SK-N-SH (cell line): ENCODE measurements around the gene CEP126. TPM values are rescaled to one million over a fixed set of nuclear protein-coding genes. Genes with fewer than 3 reads are reported as not detected.
"Not testable (repeated sequence)": the region's sequence is repeated elsewhere in the genome, so short reads cannot be mapped to it uniquely, and the experiment has no call there.

Experiments
- CTCF ChIA-PET: fragments of 300-600, 350-600 bp; formaldehyde crosslinking; extraction: SDS; loops from one replicate; lab custom pipeline; 2021; lab: Yijun Ruan, JAX
- POLR2A ChIA-PET: fragments of 350-600 bp; sonication (Branson Sonifier 250); formaldehyde crosslinking; extraction: SDS; loops from one replicate; lab custom pipeline; 2020; ENCODE audit warnings: antibody characterized with exemption, inconsistent platforms; lab: Yijun Ruan, JAX
- DNase-seq: peaks from one replicate; pipeline ENCODE4 v3.0.0; 2012
- H2AFZ ChIP-seq: fragments of 200-600 bp; sonication (generic); 2 replicates; pipeline ENCODE4 v1.8.1; 2016; ENCODE audit warnings: antibody characterized with exemption, mild to moderate bottlenecking, low read depth
- H3F3A ChIP-seq: fragments of 200-600 bp; sonication (generic); replicated peaks from 2 replicates; pipeline ENCODE3; 2016; ENCODE audit warnings: antibody characterized with exemption, mild to moderate bottlenecking; ENCODE audit not compliant: insufficient read depth
- H3K27ac ChIP-seq, 2 experiments: fragments of 200-500 bp in 1 of 2; fragments of 200-600 bp in 1 of 2; sonication (Bioruptor generic) in 1 of 2; sonication (generic), shearing (Covaris generic) in 1 of 2; 2 replicates each; pipeline versions ENCODE4 v1.5.1 to v1.6.1; 2014 to 2016; ENCODE audit warnings: low read depth in 2 of 2, inconsistent platforms in 1 of 2, low read length in 1 of 2, mild to moderate bottlenecking in 1 of 2, mixed read lengths in 1 of 2
- H3K27me3 ChIP-seq: fragments of 200-600 bp; sonication (generic), shearing (Covaris generic); 2 replicates; pipeline ENCODE4 v1.6.1; 2016; ENCODE audit warnings: mixed run types; ENCODE audit not compliant: insufficient read depth
- H3K36me3 ChIP-seq, 2 experiments: fragments of 200-500 bp in 1 of 2; fragments of 200-600 bp in 1 of 2; sonication (Bioruptor generic) in 1 of 2; sonication (generic) in 1 of 2; replicated peaks in 1 of 2; 2 replicates each; pipeline versions ENCODE3 to v1.5.1; 2014 to 2016; ENCODE audit warnings: low read length in 1 of 2, mild to moderate bottlenecking in 1 of 2; ENCODE audit not compliant: insufficient read depth in 2 of 2, control insufficient read depth in 1 of 2
- H3K4me1 ChIP-seq, 2 experiments: fragments of 200-500 bp in 1 of 2; fragments of 200-600 bp in 1 of 2; sonication (Bioruptor generic) in 1 of 2; sonication (generic), shearing (Covaris generic) in 1 of 2; 2 replicates each; pipeline versions ENCODE4 v1.5.1 to v1.6.1; 2014 to 2016; ENCODE audit warnings: low read depth in 1 of 2, low read length in 1 of 2, mixed run types in 1 of 2; ENCODE audit not compliant: insufficient read depth in 2 of 2, control insufficient read depth in 1 of 2
- H3K4me2 ChIP-seq: fragments of 200-600 bp; sonication (generic), shearing (Covaris generic); 2 replicates; pipeline ENCODE4 v1.6.1; 2017; ENCODE audit warnings: mixed run types
- H3K4me3 ChIP-seq, 2 experiments: fragments of 200-500 bp in 1 of 2; fragments of 200-600 bp in 1 of 2; sonication (Bioruptor generic) in 1 of 2; sonication (generic), shearing (Covaris generic) in 1 of 2; 2 replicates each; pipeline versions ENCODE4 v1.5.1 to v1.8.1; 2014 to 2016; ENCODE audit warnings: low read depth in 2 of 2, inconsistent platforms in 1 of 2, low read length in 1 of 2, mild to moderate bottlenecking in 1 of 2, mixed read lengths in 1 of 2, moderate library complexity in 1 of 2
- H3K79me2 ChIP-seq: fragments of 200-600 bp; sonication (generic); 2 replicates; pipeline ENCODE4 v1.8.1; 2017; ENCODE audit warnings: mild to moderate bottlenecking; ENCODE audit not compliant: insufficient read depth
- H3K9ac ChIP-seq: fragments of 200-600 bp; sonication (generic); 2 replicates; pipeline ENCODE4 v1.6.1; 2017; ENCODE audit warnings: mixed run types
- H3K9me2 ChIP-seq: fragments of 200-600 bp; sonication (generic); 2 replicates; pipeline ENCODE4 v1.6.1; 2017; ENCODE audit warnings: mixed run types
- H3K9me3 ChIP-seq: fragments of 200-600 bp; sonication (generic); 2 replicates; pipeline ENCODE4 v1.6.1; 2017; ENCODE audit warnings: mixed run types, mild to moderate bottlenecking, moderate library complexity
- H4K20me1 ChIP-seq: fragments of 200-600 bp; sonication (generic); 2 replicates; pipeline ENCODE4 v1.6.1; 2017; ENCODE audit warnings: mild to moderate bottlenecking, mixed run types; ENCODE audit not compliant: insufficient read depth
- ELF1 ChIP-seq: IDR thresholded peaks from 2 replicates; pipeline ENCODE4 v1.4.0; 2012
- EP300 ChIP-seq, 2 experiments: IDR thresholded peaks; 2 replicates each; pipeline versions ENCODE4 v1.4.0 to v1.6.1; 2012; ENCODE audit warnings: borderline replicate concordance in 1 of 2, low read depth in 1 of 2, low read length in 1 of 2
- EZH2phosphoT487 ChIP-seq: fragments of 200-600 bp; sonication (generic); IDR thresholded peaks from 2 replicates; pipeline ENCODE4 v1.6.1; 2017; ENCODE audit warnings: low read depth, mixed run types, mild to moderate bottlenecking, antibody characterized with exemption, moderate library complexity, borderline replicate concordance
- FOXJ3 ChIP-seq: sonication (generic); formaldehyde crosslinking; IDR thresholded peaks from 2 replicates; pipeline ENCODE4 v1.5.1; 2020; ENCODE audit warnings: mild to moderate bottlenecking, missing genetic modification reagents
- FOXM1 ChIP-seq: IDR thresholded peaks from 2 replicates; pipeline ENCODE4 v1.4.0; 2012; ENCODE audit warnings: low read depth, mild to moderate bottlenecking
- GABPA ChIP-seq: IDR thresholded peaks from 2 replicates; pipeline ENCODE4 v1.4.0; 2012; ENCODE audit warnings: low read depth, mild to moderate bottlenecking
- MAX ChIP-seq: IDR thresholded peaks from 2 replicates; pipeline ENCODE4 v1.4.0; 2012; ENCODE audit warnings: low read depth
- POLR2AphosphoS5 ChIP-seq: IDR thresholded peaks from 2 replicates; pipeline ENCODE4 v1.6.1; 2012; ENCODE audit warnings: low read depth, low read length
- RAD21 ChIP-seq: IDR thresholded peaks from 2 replicates; pipeline ENCODE4 v1.6.1; 2012; ENCODE audit warnings: mild to moderate bottlenecking, low read length
- RCOR1 ChIP-seq: fragments of 150-350 bp; IDR thresholded peaks from 2 replicates; pipeline ENCODE4 v1.6.1; 2017; ENCODE audit warnings: antibody characterized with exemption, low read length
- RFX5 ChIP-seq: IDR thresholded peaks from 2 replicates; pipeline ENCODE4 v1.6.1; 2012; ENCODE audit warnings: mild to moderate bottlenecking, improper control_type of control experiment, low read length
- RXRA ChIP-seq: IDR thresholded peaks from 2 replicates; pipeline ENCODE4 v1.4.0; 2012; ENCODE audit warnings: low read depth, mild to moderate bottlenecking, borderline replicate concordance
- SIN3A ChIP-seq: IDR thresholded peaks from 2 replicates; pipeline ENCODE4 v1.6.1; 2012; ENCODE audit warnings: low read depth, mild to moderate bottlenecking, low read length, moderate library complexity, borderline replicate concordance
- SMC3 ChIP-seq: IDR thresholded peaks from 2 replicates; pipeline ENCODE4 v1.6.1; 2012; ENCODE audit warnings: low read depth, low read length, improper control_type of control experiment
- TAF1 ChIP-seq: IDR thresholded peaks from 2 replicates; pipeline ENCODE4 v1.6.1; 2012; ENCODE audit warnings: low read depth, mild to moderate bottlenecking, low read length, moderate library complexity, borderline replicate concordance
- TEAD4 ChIP-seq: IDR thresholded peaks from 2 replicates; pipeline ENCODE4 v1.4.0; 2012; ENCODE audit warnings: mild to moderate bottlenecking, borderline replicate concordance; ENCODE audit not compliant: insufficient read depth
- WGBS: methylation state at CpG from one replicate; pipeline ENCODE4 v1.1.6; 2017; ENCODE audit warnings: low lambda C conversion rate; 5-methylcytosine and 5-hydroxymethylcytosine counted together
- polyA plus RNA-seq, 3 experiments: library from polyadenylated mRNA; depleted of rRNA; stranded (reverse); fragments of >200 nt; gene quantifications; 2 replicates each; pipeline ENCODE4 v1.2.3, GENCODE V29; 2012
- TF ChIP-seq, protein P1 (sequence below): fragments of 150-350 bp; IDR thresholded peaks from 2 replicates; pipeline ENCODE4 v1.6.1; 2016; ENCODE audit warnings: mild to moderate bottlenecking, low read depth, low read length
- TF ChIP-seq, protein P2 (sequence below): fragments of 150-350 bp; IDR thresholded peaks from 2 replicates; pipeline ENCODE4 v1.6.1; 2017; ENCODE audit warnings: antibody characterized with exemption, low read length, low read depth, borderline replicate concordance
- TF ChIP-seq, protein P3 (sequence below): IDR thresholded peaks from 2 replicates; pipeline ENCODE4; 2012

CEP126 gene
- polyA plus RNA-seq, 1 of the 3 experiments (the other 2 are of a cell fraction), result 1.4 TPM

- Histone ChIP-seq H3K27me3 (no peaks in the 10 kb centered on the region), H3K9ac (no peak overlapping the region), H3F3A (no peaks in the 10 kb centered on the region), H3K4me2 (no peak overlapping the region), H3K36me3 (peaks cover 0 to 14% of the 10 kb centered on the region in 2 experiments), H2AFZ (no peak overlapping the region), H3K79me2 (no peaks in the 10 kb centered on the region), H3K4me3 (no peak overlapping the region), H3K9me2 (no peaks in the 10 kb centered on the region), H3K4me1 (no peaks in the 10 kb centered on the region), H3K9me3 (no peaks in the 10 kb centered on the region), H4K20me1 (no peaks in the 10 kb centered on the region), H3K27ac (no peak overlapping the region)
- TF ChIP-seq, protein P1, sequence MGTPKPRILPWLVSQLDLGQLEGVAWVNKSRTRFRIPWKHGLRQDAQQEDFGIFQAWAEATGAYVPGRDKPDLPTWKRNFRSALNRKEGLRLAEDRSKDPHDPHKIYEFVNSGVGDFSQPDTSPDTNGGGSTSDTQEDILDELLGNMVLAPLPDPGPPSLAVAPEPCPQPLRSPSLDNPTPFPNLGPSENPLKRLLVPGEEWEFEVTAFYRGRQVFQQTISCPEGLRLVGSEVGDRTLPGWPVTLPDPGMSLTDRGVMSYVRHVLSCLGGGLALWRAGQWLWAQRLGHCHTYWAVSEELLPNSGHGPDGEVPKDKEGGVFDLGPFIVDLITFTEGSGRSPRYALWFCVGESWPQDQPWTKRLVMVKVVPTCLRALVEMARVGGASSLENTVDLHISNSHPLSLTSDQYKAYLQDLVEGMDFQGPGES, result no peak
- TF ChIP-seq RCOR1, result no peak
- no peak for TF ChIP-seq MAX
- TF ChIP-seq ELF1, result no peak
- 83% methylated on average over 2 of the region's 2 CpGs for WGBS
- no peak for DNase-seq
- CTCF ChIA-PET, result interaction anchor here (0.7 to 1.4 kb wide), 2 partner anchors 9 to 20 kb away, joined by 3 read pairs; no protein-coding TSS in a partner anchor
- POLR2A ChIA-PET, result no interaction called here
Measured at GRCh38 chr11:101987370-101987769, 72.6 kb downstream of the CEP126 start.

DNA sequence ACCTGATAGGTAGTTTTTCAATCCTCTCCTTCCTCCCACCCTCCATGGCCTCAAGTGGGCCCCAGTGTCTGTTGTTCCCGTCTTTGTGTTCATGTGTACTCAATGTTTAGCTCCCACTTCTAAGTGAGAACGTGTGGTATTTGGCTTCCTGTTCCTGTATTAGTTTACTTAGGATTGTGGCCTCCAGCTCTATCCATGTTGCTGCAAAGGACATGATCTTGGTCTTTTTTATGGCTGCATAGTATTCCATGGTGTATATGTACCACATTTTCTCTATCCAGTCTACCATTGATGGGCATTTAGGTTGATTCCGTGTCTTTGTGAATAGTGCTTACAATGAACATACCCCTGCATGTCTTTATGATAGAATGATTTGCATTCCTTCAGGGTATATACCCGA lies 78.4 kb downstream of the CEP126 start:
- TF ChIP-seq RAD21, result no peak
- TF ChIP-seq FOXJ3 (CRISPR knock-in tag), result no peak
- TF ChIP-seq SIN3A, result no peak
- TF ChIP-seq GABPA, result no peak
- no peak for TF ChIP-seq RFX5
- no peak for TF ChIP-seq TAF1
- TF ChIP-seq FOXM1, result no peak
- no peak for TF ChIP-seq SMC3
- TF ChIP-seq RXRA, result no peak
- no peak for TF ChIP-seq EZH2phosphoT487
- TF ChIP-seq POLR2AphosphoS5, result no peak
- no peak for TF ChIP-seq RCOR1
- no peak for TF ChIP-seq EP300 (IDR thresholded peaks at IDR 0.05; ENCODE audit: borderline replicate concordance in 1 of 2, low read depth in 1 of 2, low read length in 1 of 2)
- TF ChIP-seq, protein P1, result no peak
- TF ChIP-seq, protein P2, sequence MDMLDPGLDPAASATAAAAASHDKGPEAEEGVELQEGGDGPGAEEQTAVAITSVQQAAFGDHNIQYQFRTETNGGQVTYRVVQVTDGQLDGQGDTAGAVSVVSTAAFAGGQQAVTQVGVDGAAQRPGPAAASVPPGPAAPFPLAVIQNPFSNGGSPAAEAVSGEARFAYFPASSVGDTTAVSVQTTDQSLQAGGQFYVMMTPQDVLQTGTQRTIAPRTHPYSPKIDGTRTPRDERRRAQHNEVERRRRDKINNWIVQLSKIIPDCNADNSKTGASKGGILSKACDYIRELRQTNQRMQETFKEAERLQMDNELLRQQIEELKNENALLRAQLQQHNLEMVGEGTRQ, result no peak
- no peak for TF ChIP-seq TEAD4
- TF ChIP-seq ELF1, result no peak
- TF ChIP-seq, protein P3, sequence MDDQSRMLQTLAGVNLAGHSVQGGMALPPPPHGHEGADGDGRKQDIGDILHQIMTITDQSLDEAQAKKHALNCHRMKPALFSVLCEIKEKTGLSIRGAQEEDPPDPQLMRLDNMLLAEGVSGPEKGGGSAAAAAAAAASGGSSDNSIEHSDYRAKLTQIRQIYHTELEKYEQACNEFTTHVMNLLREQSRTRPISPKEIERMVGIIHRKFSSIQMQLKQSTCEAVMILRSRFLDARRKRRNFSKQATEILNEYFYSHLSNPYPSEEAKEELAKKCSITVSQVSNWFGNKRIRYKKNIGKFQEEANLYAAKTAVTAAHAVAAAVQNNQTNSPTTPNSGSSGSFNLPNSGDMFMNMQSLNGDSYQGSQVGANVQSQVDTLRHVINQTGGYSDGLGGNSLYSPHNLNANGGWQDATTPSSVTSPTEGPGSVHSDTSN, result no peak
- Histone ChIP-seq H3K27me3 (no peaks in the 10 kb centered on the region), H3K4me2 (no peak overlapping the region), H3K4me3 (no peak overlapping the region), H3K9me2 (no peaks in the 10 kb centered on the region), H2AFZ (no peak overlapping the region), H3K9me3 (no peaks in the 10 kb centered on the region), H3K79me2 (no peaks in the 10 kb centered on the region), H4K20me1 (no peaks in the 10 kb centered on the region), H3K4me1 (no peaks in the 10 kb centered on the region), H3K9ac (no peak overlapping the region), H3K27ac (no peak overlapping the region), H3F3A (no peaks in the 10 kb centered on the region), H3K36me3 (no peaks in the 10 kb centered on the region)
- ChIA-PET POLR2A (no interaction called here), CTCF (interaction anchor here (1.5 kb wide), 2 partner anchors 14 to 61 kb away, joined by 5 to 6 read pairs; no protein-coding TSS in a partner anchor)
- WGBS, result 59% methylated on average over 4 of the region's 4 CpGs
- no peak for DNase-seq

DNA sequence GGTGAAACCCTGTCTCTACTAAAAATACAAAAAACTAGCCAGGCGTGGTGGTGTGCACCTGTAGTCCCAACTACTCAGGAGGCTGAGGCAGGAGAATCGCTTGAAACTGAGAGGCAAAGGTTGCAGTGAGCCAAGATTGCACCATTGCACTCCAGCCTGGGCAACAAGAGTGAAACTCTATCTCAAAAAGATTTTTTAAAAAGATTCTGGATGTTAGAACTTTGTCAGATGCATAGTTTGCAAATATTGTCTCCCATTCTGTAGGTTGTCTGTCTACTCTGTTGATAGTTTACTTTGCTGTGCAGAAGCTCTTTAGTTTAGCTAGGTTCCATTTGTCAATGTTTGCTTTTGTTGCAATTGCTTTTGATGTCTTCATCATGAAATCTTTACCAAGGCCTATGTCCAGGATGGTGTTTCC lies 79.3 kb downstream of the CEP126 start:
- H3K27ac ChIP-seq, H4K20me1 ChIP-seq, H3K9me3 ChIP-seq, H3K79me2 ChIP-seq, H3K4me3 ChIP-seq, H3K36me3 ChIP-seq, H3K4me1 ChIP-seq, POLR2A ChIA-PET, H3K4me2 ChIP-seq, H2AFZ ChIP-seq, H3K9me2 ChIP-seq, H3K27me3 ChIP-seq, H3F3A ChIP-seq, DNase-seq, H3K9ac ChIP-seq: not testable (repeated sequence)
- 81% methylated on average over 2 of the region's 2 CpGs for WGBS
- CTCF ChIA-PET, result interaction anchor here (1.5 kb wide), 1 partner anchor 14 kb away, joined by 6 read pairs; no protein-coding TSS in a partner anchor
